OCI-M1 (cell line): ENCODE measurements around the gene ARL14.
A peak's percentile ranks its signal among the peaks of the same experiment; 100 is the strongest.
"Not testable (repeated sequence)": the region's sequence is repeated elsewhere in the genome, so short reads cannot be mapped to it uniquely, and the experiment has no call there.

ENCODE experiments used
- DNase-seq: peaks from one replicate; lab custom pipeline; 2025; lab: John Stamatoyannopoulos, UW

Gene ARL14

GRCh38 chr3:160677459-160677881 is 510 bp downstream of the ARL14 start:
- DNase-seq, result no peak

- DNase-seq, result no peak
Measured at GRCh38 chr3:160678292-160678842, 1.4 kb downstream of the ARL14 start.

- DNase-seq, result no peak
Measured at GRCh38 chr3:160684368-160684740, 7.4 kb downstream of the ARL14 start.

- DNase-seq, result no peak
Measured at GRCh38 chr3:160685144-160685766, 8.3 kb downstream of the ARL14 start.

GRCh38 chr3:160686955-160687535 is 10.1 kb downstream of the ARL14 start:
- DNase-seq, result peak; percentile 16

- DNase-seq, result no peak
Measured at GRCh38 chr3:160691151-160691550, 14.2 kb downstream of the ARL14 start.

GRCh38 chr3:160691962-160692361 is 15.0 kb downstream of the ARL14 start:
- DNase-seq, result no peak

- no peak for DNase-seq
Measured at GRCh38 chr3:160693191-160693590, 16.2 kb downstream of the ARL14 start.

GRCh38 chr3:160694345-160694744 is 17.4 kb downstream of the ARL14 start:
- DNase-seq, result no peak

GRCh38 chr3:160695003-160695402 is 18.0 kb downstream of the ARL14 start:
- DNase-seq, result no peak

GRCh38 chr3:160695915-160696327 is 19.0 kb downstream of the ARL14 start:
- DNase-seq, result no peak

GRCh38 chr3:160697637-160698380 is 20.8 kb downstream of the ARL14 start:
- no peak for DNase-seq

GRCh38 chr3:160698599-160699195 is 21.7 kb downstream of the ARL14 start:
- no peak for DNase-seq

- no peak for DNase-seq
Measured at GRCh38 chr3:160701490-160701889, 24.5 kb downstream of the ARL14 start.

GRCh38 chr3:160702290-160702689 is 25.3 kb downstream of the ARL14 start:
- DNase-seq, result no peak

- no peak for DNase-seq
Measured at GRCh38 chr3:160703974-160704373, 27.0 kb downstream of the ARL14 start.

- DNase-seq, result peak; percentile 61
Measured at GRCh38 chr3:160707187-160707794, 30.3 kb downstream of the ARL14 start.

GRCh38 chr3:160709477-160710182 is 32.7 kb downstream of the ARL14 start:
- DNase-seq, result no peak

- DNase-seq, result not testable (repeated sequence)
Measured at GRCh38 chr3:160713144-160713543, 36.2 kb downstream of the ARL14 start.

GRCh38 chr3:160719710-160720109 is 42.8 kb downstream of the ARL14 start:
- peak; percentile 2 for DNase-seq

- DNase-seq, result no peak
Measured at GRCh38 chr3:160720123-160720746, 43.3 kb downstream of the ARL14 start.
